CD4-positive, CD25-positive, alpha-beta regulatory T cell (primary cell): ENCODE data around the gene SMOC2. TPM values are rescaled to one million over a fixed set of nuclear protein-coding genes. Genes with fewer than 3 reads are reported as not detected.
"Not testable (repeated sequence)": the region's sequence is repeated elsewhere in the genome, so short reads cannot be mapped to it uniquely, and the experiment has no call there.

Experiments
- ATAC-seq, 2 donors: fragments of 150-1000 bp; cut with Tn5 transposase; one replicate each; pipeline ENCODE4 v1.10.0; 2021; ENCODE audit warnings: low read depth in 2 of 2, moderate number of reproducible peaks in 2 of 2, moderate library complexity in 1 of 2
- DNase-seq, 3 donors: peaks; one replicate each; pipeline versions ENCODE4 v3.0.0 to v3.0.0-alpha.2; 2012 to 2022; ENCODE audit warnings: mixed read lengths in 1 of 3
- H3K27ac ChIP-seq: one replicate; pipeline ENCODE4 v1.7.0; 2013; ENCODE audit warnings: mild to moderate bottlenecking, low read length; ENCODE audit not compliant: insufficient read depth, poor library complexity, severe bottlenecking
- H3K27me3 ChIP-seq: one replicate; pipeline ENCODE4 v1.7.0; 2013; ENCODE audit warnings: low read length; ENCODE audit not compliant: control insufficient read depth, insufficient read depth
- H3K36me3 ChIP-seq: one replicate; pipeline ENCODE4 v1.7.0; 2013; ENCODE audit warnings: mild to moderate bottlenecking, low read length, moderate library complexity; ENCODE audit not compliant: control insufficient read depth, insufficient read depth
- H3K4me1 ChIP-seq: 2 replicates; pipeline ENCODE4 v1.7.0; 2013; ENCODE audit warnings: mild to moderate bottlenecking, low read length; ENCODE audit not compliant: insufficient read depth, control insufficient read depth, poor library complexity, severe bottlenecking
- H3K4me3 ChIP-seq: one replicate; pipeline ENCODE4 v1.7.0; 2013; ENCODE audit warnings: low read depth, mild to moderate bottlenecking, low read length, moderate library complexity
- H3K9me3 ChIP-seq, 2 experiments: 1 replicate in 1 of 2; 2 replicates in 1 of 2; pipeline ENCODE4 v1.7.0; 2013; ENCODE audit warnings: low read length in 2 of 2, mild to moderate bottlenecking in 1 of 2, moderate library complexity in 1 of 2; ENCODE audit not compliant: control insufficient read depth in 2 of 2
- H3K27ac Mint-ChIP-seq, 3 donors: one replicate each; pipeline ENCODE4 v1.8.0; 2020 to 2022; ENCODE audit warnings: mild to moderate bottlenecking in 3 of 3, mixed read lengths in 3 of 3, moderate library complexity in 2 of 3
- H3K27me3 Mint-ChIP-seq: one replicate; pipeline ENCODE4 v1.8.0; 2022; ENCODE audit warnings: mild to moderate bottlenecking, mixed read lengths
- H3K36me3 Mint-ChIP-seq: one replicate; pipeline ENCODE4 v1.8.0; 2020; ENCODE audit warnings: mixed read lengths
- H3K4me1 Mint-ChIP-seq, 4 donors: one replicate each; pipeline ENCODE4 v1.8.0; 2020 to 2022; ENCODE audit warnings: mixed read lengths in 4 of 4, mild to moderate bottlenecking in 1 of 4
- H3K4me3 Mint-ChIP-seq, 4 donors: one replicate each; pipeline ENCODE4 v1.8.0; 2020 to 2022; ENCODE audit warnings: mild to moderate bottlenecking in 4 of 4, mixed read lengths in 4 of 4, moderate library complexity in 3 of 4
- H3K9me3 Mint-ChIP-seq, 7 donors: one replicate each; pipeline ENCODE4 v1.8.0; 2020 to 2022; ENCODE audit warnings: mixed read lengths in 7 of 7, mild to moderate bottlenecking in 3 of 7, moderate library complexity in 2 of 7
- polyA plus RNA-seq, 4 donors: library from polyadenylated mRNA; unstranded; fragments of 300-500 nt; fragmentation: Illumina TruSeq; gene quantifications; one replicate each; pipeline ENCODE4 v1.2.3, GENCODE V29; 2021
- total RNA-seq: library from RNA; stranded (reverse); gene quantifications from one replicate; pipeline ENCODE4 v1.2.3, GENCODE V29; 2022

SMOC2 gene
- total and polyA plus RNA-seq, 5 donors from 2014 or later = not detected

DNA sequence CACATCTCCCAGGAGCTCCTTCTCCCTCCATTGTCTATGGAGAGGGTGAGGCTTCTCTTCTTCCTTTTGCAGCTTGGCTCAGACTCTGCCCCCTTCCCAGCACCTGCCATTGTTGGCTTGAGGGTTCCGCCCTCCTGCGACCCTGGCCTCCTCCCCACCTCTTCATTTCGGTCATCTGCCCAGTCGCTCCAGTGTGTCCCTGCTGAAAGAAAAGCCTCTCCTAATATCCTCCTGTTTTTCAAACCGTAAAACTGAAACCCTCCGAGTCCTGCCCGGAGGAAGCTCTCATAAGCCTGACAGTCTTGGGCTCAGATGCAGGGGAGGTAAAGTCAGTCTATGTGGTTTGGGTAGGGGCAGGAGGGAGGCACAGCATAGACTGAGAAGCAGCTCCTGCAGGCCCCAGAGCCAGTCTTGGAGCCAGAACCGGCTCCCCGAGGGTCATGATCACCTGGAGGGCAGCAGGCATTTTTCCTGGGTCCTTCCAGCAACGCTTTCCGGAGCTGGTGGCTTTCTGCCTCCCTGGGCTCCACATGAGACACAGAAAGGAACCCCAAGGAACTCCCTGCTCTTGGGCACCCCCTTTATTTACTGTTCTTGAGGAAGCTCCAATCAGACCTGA lies 235.1 kb downstream of the SMOC2 start:
- H3K36me3 Mint-ChIP-seq = no peaks in the 10 kb centered on the region
- no peak overlapping the region for H3K4me3 ChIP-seq
- no peak overlapping the region for H3K4me3 Mint-ChIP-seq
- H3K27me3 ChIP-seq = no peaks in the 10 kb centered on the region
- peaks cover 0 to 2% (median 0%) of the 10 kb centered on the region in 7 donors for H3K9me3 Mint-ChIP-seq
- H3K27me3 Mint-ChIP-seq = no peaks in the 10 kb centered on the region
- ATAC-seq = no peak
- no peak overlapping the region for H3K27ac ChIP-seq
- no peaks in the 10 kb centered on the region for H3K4me1 ChIP-seq
- DNase-seq = no peak
- no peaks in the 10 kb centered on the region for H3K4me1 Mint-ChIP-seq
- H3K9me3 ChIP-seq = no peaks in the 10 kb centered on the region
- H3K36me3 ChIP-seq = no peaks in the 10 kb centered on the region
- no peak overlapping the region for H3K27ac Mint-ChIP-seq

DNA sequence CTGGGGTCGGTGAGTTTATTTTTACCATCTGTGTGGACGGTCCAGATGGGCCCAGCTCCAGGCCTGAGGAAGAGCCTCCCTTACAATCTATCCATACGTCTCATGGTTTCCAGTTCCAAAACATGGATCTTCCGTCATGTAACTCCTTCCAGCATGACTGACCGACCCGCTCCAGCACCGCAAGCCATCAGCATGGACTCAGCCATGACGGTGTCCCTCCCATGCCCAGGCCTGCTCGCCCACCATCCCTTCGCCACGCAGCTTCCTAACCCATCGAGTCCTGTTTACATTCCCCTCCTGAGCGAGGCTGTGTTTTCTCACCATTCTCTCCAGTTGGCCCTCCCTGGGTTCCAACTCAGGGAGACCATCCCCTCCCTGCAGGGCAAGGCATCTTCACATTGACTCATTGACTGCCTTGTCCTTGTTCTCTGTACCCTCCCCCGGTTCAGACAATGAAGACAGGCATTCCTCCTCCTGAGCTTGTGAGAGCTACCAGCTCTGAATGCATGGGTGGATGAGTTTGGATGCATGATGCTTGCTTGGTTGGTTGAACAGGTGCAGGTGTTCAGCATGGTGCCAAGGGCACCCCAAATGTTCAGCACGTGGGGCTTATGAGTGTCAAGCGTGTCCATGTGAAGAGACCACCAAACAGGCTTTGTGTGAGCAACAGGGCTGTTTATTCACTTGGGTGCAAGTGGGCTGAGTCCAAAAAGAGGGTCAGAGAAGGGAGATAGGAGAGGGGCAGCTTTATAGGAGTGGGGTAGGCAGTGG lies 235.8 kb downstream of the SMOC2 start:
- no peaks in the 10 kb centered on the region for H3K4me1 ChIP-seq
- DNase-seq (no peak), ATAC-seq (no peak)
- no peaks in the 10 kb centered on the region for H3K4me1 Mint-ChIP-seq
- no peak overlapping the region for H3K4me3 ChIP-seq
- no peaks in the 10 kb centered on the region for H3K27me3 Mint-ChIP-seq
- no peaks in the 10 kb centered on the region for H3K36me3 ChIP-seq
- H3K9me3 ChIP-seq = no peaks in the 10 kb centered on the region
- no peak overlapping the region for H3K27ac Mint-ChIP-seq
- no peak overlapping the region for H3K4me3 Mint-ChIP-seq
- H3K27ac ChIP-seq = no peak overlapping the region
- no peaks in the 10 kb centered on the region for H3K36me3 Mint-ChIP-seq
- H3K9me3 Mint-ChIP-seq = peaks cover 0 to 2% (median 0%) of the 10 kb centered on the region in 7 donors
- no peaks in the 10 kb centered on the region for H3K27me3 ChIP-seq

DNA sequence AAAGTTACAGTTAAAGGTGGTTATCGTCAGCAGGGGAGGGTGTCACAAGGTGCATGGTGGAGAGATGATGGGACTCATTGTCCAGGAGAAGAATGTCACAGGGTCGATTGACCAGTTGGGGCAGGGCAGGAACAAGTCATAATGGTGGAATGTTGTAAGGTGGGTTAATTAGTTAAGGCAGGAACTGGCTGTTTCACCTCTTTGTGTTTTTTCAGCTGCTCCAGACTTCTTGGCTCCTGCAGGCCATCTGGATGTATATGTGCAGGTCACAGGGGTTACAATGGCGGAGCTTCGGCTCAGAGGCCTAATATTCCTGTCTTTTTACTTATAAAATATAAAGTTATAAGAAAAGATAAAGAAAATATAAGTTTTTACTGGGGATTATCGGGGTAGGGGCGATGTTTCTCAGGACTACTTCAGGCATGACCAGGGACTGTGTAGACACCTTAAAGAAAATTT lies 236.4 kb downstream of the SMOC2 start:
- not testable (repeated sequence) for H3K27me3 ChIP-seq, DNase-seq, H3K4me1 Mint-ChIP-seq, H3K4me1 ChIP-seq, H3K36me3 ChIP-seq, ATAC-seq, H3K27ac Mint-ChIP-seq, H3K9me3 Mint-ChIP-seq, H3K4me3 Mint-ChIP-seq, H3K9me3 ChIP-seq, H3K27ac ChIP-seq, H3K4me3 ChIP-seq, H3K36me3 Mint-ChIP-seq, H3K27me3 Mint-ChIP-seq

DNA sequence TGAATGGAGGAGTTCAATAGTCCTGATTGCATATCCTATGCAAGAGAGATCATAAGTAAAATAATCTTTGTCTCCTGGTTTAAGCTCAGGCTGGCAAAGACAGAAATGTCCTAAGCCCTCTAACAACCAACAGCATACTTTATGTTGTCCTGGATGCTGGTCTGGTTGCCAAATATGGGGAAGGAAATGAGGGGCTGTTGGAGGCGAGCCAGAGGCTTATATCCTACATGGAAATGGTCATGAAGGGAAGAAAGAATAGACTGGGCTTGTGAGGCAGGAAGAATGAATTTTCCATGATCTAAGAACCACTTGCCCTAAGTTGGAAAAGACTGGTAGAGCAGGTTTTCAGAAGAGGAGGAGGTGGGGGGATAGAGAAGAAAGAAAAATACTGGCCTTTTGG lies 237.1 kb downstream of the SMOC2 start:
- H3K4me3 Mint-ChIP-seq = no peak overlapping the region
- Histone ChIP-seq H3K27me3 (no peaks in the 10 kb centered on the region), H3K27ac (no peak overlapping the region), H3K4me3 (no peak overlapping the region), H3K4me1 (no peaks in the 10 kb centered on the region), H3K9me3 (no peaks in the 10 kb centered on the region), H3K36me3 (no peaks in the 10 kb centered on the region)
- H3K27ac Mint-ChIP-seq = no peak overlapping the region
- peaks cover 0 to 3% (median 0%) of the 10 kb centered on the region in 7 donors for H3K9me3 Mint-ChIP-seq
- H3K27me3 Mint-ChIP-seq = peaks cover 5% of the 10 kb centered on the region
- no peaks in the 10 kb centered on the region for H3K4me1 Mint-ChIP-seq
- ATAC-seq = no peak
- no peaks in the 10 kb centered on the region for H3K36me3 Mint-ChIP-seq
- no peak for DNase-seq

DNA sequence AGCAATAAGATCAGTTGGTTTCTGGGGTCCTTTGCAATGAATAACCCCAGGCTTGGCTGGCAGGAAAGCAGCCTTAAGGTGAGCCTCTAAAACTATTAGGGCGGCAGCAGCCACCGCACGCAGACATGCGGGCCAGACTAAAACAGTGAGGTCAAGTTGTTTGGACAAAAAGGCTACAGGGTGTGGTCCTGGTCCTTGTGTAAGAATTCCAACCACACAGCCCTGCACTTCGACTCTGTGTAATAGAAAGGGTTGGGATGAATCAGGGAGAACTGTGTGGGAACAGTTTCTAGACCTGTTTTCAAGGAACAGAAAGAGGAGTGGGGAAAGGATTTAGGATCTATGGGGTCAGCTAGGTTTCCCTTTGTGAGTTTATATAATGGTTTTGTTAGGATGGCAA lies 237.6 kb downstream of the SMOC2 start:
- H3K9me3 ChIP-seq = no peaks in the 10 kb centered on the region
- no peak overlapping the region for H3K27ac ChIP-seq
- no peaks in the 10 kb centered on the region for H3K27me3 ChIP-seq
- H3K4me1 Mint-ChIP-seq = no peaks in the 10 kb centered on the region
- H3K4me1 ChIP-seq = no peaks in the 10 kb centered on the region
- ATAC-seq (no peak), DNase-seq (no peak)
- no peak overlapping the region for H3K4me3 ChIP-seq
- peaks cover 0 to 3% (median 0%) of the 10 kb centered on the region in 7 donors for H3K9me3 Mint-ChIP-seq
- peaks cover 5% of the 10 kb centered on the region for H3K27me3 Mint-ChIP-seq
- H3K4me3 Mint-ChIP-seq = no peak overlapping the region
- H3K27ac Mint-ChIP-seq = no peak overlapping the region
- H3K36me3 Mint-ChIP-seq = no peaks in the 10 kb centered on the region
- H3K36me3 ChIP-seq = no peaks in the 10 kb centered on the region

DNA sequence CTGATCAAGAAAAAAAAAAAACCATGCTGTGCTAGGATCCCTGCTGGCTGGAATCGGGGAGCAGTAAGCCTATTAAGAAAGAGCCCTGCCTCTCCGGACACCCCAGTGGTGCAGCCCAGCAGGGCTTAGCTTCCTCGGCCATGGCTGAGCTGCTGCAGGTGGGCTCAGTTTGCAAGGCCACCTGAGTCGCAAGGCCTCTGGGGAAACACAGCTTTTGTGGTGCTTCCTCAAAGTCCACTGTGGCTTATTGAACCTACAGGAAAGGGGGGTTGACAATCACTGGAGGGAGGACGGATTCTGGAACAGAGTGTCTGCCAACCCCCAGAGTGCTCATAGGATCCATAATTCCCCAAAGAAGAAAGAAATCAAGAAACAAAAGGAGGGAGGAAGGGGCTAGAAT lies 240.8 kb downstream of the SMOC2 start:
- Mint-ChIP-seq H3K4me1 (no peaks in the 10 kb centered on the region), H3K4me3 (no peak overlapping the region), H3K36me3 (no peaks in the 10 kb centered on the region), H3K9me3 (peaks cover 0 to 3% (median 0%) of the 10 kb centered on the region in 7 donors), H3K27me3 (peaks cover 5% of the 10 kb centered on the region), H3K27ac (no peak overlapping the region)
- Histone ChIP-seq H3K4me1 (no peaks in the 10 kb centered on the region), H3K9me3 (no peaks in the 10 kb centered on the region), H3K27ac (no peak overlapping the region), H3K27me3 (no peaks in the 10 kb centered on the region), H3K36me3 (no peaks in the 10 kb centered on the region), H3K4me3 (no peak overlapping the region)
- ATAC-seq (no peak), DNase-seq (no peak)

DNA sequence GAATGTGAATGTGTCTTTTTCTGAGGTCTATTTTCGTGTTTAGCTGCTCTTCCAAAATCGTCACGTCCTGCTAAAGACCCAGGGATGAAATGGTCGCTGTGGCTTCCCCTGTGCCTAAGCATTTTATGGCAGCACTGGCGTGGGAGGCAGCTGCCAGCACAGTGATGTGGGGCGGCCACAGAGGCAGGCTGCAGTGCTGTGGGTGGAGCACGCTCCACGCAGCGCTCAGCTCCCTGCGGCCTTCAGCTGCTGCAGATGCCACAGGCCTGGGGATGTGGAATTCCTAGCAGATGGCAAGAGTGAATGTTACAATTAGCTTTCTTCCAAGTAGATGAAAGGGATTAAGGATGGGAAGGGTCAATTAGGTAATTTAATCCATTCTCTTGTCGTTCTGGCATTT lies 242.6 kb downstream of the SMOC2 start:
- H3K4me3 Mint-ChIP-seq = no peak overlapping the region
- no peak overlapping the region for H3K27ac Mint-ChIP-seq
- no peak overlapping the region for H3K4me3 ChIP-seq
- no peaks in the 10 kb centered on the region for H3K27me3 ChIP-seq
- no peak overlapping the region for H3K27ac ChIP-seq
- no peaks in the 10 kb centered on the region for H3K4me1 ChIP-seq
- DNase-seq = no peak
- ATAC-seq = no peak
- no peaks in the 10 kb centered on the region for H3K36me3 Mint-ChIP-seq
- H3K4me1 Mint-ChIP-seq = no peaks in the 10 kb centered on the region
- peaks cover 5% of the 10 kb centered on the region for H3K27me3 Mint-ChIP-seq
- no peaks in the 10 kb centered on the region for H3K9me3 ChIP-seq
- H3K36me3 ChIP-seq = no peaks in the 10 kb centered on the region
- H3K9me3 Mint-ChIP-seq = peaks cover 0 to 3% (median 0%) of the 10 kb centered on the region in 7 donors

DNA sequence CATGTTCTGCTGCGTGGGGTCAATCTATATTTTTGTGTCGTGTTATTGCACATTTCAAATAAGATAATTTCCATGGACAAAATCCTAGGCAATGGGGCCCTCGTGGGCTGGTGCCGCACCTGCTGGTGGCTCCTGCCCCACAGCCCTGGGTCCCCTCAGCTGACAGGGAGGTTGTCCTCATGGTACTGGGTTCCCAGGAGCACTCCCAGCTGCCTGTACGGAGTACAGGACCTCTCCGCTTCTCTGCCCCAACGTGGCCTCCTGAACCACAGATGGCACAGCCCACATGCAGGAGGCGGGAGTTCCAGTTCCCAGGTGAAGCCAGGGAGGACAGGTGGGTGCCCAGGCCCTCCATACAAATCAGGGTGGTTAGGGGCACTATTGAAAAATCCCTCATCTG lies 243.5 kb downstream of the SMOC2 start:
- Histone ChIP-seq H3K36me3 (no peaks in the 10 kb centered on the region), H3K27ac (no peak overlapping the region), H3K4me1 (no peaks in the 10 kb centered on the region), H3K27me3 (no peaks in the 10 kb centered on the region), H3K9me3 (no peaks in the 10 kb centered on the region), H3K4me3 (no peak overlapping the region)
- Mint-ChIP-seq H3K9me3 (peaks cover 0 to 3% (median 0%) of the 10 kb centered on the region in 7 donors), H3K27me3 (peaks cover 5% of the 10 kb centered on the region), H3K27ac (no peak overlapping the region), H3K36me3 (no peaks in the 10 kb centered on the region), H3K4me3 (no peak overlapping the region), H3K4me1 (no peaks in the 10 kb centered on the region)
- ATAC-seq (no peak), DNase-seq (no peak)
